Measurements from ENCODE around the gene ZXDC.

The ZXDC gene

GRCh38 chr3:126516152-126516935, 40.7 kb upstream of the ZXDC start:
- TF ChIP-seq CTCF (IDR thresholded peaks at IDR 0.05; ENCODE audit: borderline replicate concordance, insufficient read depth, low read depth, low read length): no peak
- no peak overlapping the region for H3K4me3 ChIP-seq (ENCODE audit: low read depth, low read length)

GRCh38 chr3:126515066-126515706, 39.5 kb upstream of the ZXDC start:
- no peak for TF ChIP-seq CTCF (IDR thresholded peaks at IDR 0.05; ENCODE audit: borderline replicate concordance, insufficient read depth, low read depth, low read length)
- H3K4me3 ChIP-seq (ENCODE audit: low read depth, low read length): no peak overlapping the region

GRCh38 chr3:126514161-126514560, 38.5 kb upstream of the ZXDC start:
- no peak for TF ChIP-seq CTCF (IDR thresholded peaks at IDR 0.05; ENCODE audit: borderline replicate concordance, insufficient read depth, low read depth, low read length)
- H3K4me3 ChIP-seq (ENCODE audit: low read depth, low read length): no peak overlapping the region

- H3K4me3 ChIP-seq (ENCODE audit: low read depth, low read length): no peak overlapping the region
- no peak for TF ChIP-seq CTCF (IDR thresholded peaks at IDR 0.05; ENCODE audit: borderline replicate concordance, insufficient read depth, low read depth, low read length)
Measured at GRCh38 chr3:126512916-126513650, 37.4 kb upstream of the ZXDC start.

GRCh38 chr3:126512026-126512425, 36.3 kb upstream of the ZXDC start:
- TF ChIP-seq CTCF (IDR thresholded peaks at IDR 0.05; ENCODE audit: borderline replicate concordance, insufficient read depth, low read depth, low read length): no peak
- no peak overlapping the region for H3K4me3 ChIP-seq (ENCODE audit: low read depth, low read length)

GRCh38 chr3:126511291-126511690, 35.6 kb upstream of the ZXDC start:
- H3K4me3 ChIP-seq (ENCODE audit: low read depth, low read length): no peak overlapping the region
- TF ChIP-seq CTCF (IDR thresholded peaks at IDR 0.05; ENCODE audit: borderline replicate concordance, insufficient read depth, low read depth, low read length): no peak

Data from GM12875 (cell line).